ENCODE results near the gene ANKRD29.
"Not testable (repeated sequence)": the region's sequence is repeated elsewhere in the genome, so short reads cannot be mapped to it uniquely, and the experiment has no call there.

The ANKRD29 gene

DNA sequence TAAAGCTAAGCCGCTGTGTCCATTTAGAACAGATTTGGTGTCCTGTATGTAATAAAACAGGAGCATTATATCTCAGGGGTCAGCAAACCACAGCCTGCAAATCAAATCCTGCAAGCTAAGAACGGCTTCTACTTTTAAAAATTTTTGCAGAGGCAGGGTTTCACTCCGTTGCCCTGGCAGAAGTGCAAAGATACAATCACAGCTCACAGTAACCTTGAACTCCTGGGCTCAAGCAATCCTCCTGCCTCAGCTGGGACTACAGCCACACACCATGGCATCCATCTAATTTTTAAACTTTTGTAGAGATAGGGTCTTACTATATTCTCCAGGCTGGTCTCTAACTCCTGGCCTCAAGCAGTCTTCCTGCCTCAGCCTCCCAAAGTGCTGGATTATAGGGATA is 47.8 kb downstream of the ANKRD29 start:
- DNase-seq (ENCODE audit: low spot score): no peak

DNA sequence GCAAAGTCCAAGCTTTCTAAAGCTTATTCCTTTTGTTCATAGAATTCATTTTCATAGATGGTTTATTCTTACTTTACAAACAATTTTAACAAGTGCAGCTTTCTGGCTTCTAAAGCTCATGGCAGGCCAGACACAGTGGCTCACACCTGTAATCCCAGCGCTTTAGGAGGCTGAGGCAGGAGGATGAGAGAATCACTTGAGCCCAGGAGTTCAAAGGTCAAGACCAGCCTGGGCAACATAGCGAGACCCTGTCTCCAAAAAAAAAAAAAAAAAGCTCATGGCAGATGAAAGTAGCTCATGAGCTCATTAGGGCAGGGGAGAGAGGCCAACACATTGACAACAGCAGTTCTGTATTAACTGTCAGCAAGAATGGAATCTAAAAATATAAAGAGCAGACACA is 48.3 kb downstream of the ANKRD29 start:
- DNase-seq (ENCODE audit: low spot score): no peak

DNA sequence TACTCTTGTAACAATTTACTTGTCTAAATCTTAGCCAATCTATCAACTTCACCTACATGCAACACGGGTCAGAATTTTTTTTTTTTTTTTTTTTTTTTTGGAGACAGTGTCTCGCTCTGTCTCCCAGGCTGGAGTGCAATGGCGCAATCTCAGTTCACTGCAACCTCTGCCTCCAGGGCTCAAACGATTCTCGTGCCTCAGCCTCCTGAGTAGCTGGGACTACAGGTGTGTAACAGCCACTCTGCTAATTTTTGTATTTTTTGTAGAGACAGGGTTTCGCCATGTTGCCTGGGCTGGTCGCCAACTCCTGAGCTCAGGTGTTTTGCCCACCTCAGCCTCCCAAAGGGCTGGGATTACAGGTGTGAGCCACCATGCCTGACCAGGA is 49.6 kb downstream of the ANKRD29 start:
- DNase-seq (ENCODE audit: low spot score): not testable (repeated sequence)

DNA sequence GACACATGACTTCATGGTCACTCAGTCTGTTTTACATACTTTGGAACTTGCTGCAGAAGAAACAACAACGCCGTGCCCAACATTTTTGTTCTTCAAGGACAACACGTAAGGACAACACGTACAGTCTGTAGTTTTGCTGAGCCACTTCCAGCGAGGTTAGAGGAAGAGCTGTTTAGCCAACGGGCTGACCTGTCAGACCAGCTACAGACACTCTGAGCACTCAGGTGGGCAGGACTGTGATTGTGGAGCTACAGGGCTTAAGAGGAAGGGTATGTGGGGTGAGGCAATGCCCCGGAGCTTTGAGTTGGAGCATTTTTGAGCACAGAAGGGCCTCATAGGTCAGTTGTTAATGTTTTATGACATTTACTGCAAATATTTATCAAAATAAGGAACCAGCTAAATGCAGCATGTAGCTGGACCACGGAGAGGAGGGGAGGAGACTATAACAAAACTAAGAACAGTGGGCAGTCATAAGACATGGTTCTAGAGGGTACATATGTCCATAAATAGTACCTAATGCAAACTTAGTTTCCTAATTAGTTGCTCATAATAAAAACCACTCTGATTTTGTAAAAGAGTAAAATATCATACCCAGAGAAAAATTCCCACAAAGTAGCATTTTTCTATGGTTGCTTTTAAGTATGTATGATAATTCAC is 50.1 kb downstream of the ANKRD29 start:
- DNase-seq (ENCODE audit: low spot score): no peak

DNA sequence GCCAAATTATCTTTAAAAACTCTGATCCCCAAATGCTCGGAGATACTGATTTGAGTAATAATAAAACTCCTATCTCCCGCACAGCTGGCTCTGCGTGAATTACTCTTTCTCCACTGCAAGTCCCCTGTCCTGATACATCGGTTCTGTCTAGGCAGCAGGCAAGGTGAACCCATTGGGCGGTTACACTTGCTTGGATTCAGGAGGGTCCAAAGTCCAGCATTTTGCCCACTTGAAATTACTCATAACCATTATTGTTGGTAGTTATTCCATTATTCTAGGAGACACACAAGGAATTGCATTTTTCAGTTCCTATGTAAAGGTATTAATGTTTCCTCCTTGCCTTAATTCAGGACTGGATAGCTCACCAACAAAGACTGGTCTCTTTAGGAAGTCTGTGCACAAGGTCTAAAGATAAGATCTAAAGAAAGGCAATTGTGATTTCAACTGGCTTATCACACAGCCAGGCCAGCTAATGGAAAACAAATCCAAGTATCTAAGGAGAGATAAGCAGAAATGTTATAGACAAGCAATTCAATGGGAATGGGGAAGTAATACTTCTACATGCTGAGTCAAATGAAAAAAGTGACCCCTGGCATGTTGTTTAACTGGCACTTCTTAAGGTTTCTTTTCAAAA is 53.2 kb downstream of the ANKRD29 start:
- DNase-seq (ENCODE audit: low spot score): no peak

DNA sequence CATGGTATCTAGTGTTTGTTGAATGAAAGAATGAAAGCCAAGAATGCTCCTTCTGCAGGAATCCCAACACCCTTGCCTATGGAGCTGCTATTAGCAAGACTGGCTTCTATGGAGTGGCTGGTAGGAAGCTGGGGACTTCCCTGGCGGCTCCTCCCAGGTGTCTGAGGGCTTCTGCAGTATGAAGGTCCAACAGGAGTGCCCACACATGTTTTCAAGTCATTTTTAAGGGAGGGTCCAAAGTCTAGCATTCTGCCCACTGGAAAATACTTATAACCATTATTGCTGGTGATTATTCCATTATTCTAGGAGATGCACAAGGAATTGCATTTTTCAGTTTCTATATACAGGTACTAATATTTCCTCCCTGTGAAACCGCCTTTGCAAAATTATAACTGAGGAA is 54.5 kb downstream of the ANKRD29 start:
- no peak for DNase-seq (ENCODE audit: low spot score)

DNA sequence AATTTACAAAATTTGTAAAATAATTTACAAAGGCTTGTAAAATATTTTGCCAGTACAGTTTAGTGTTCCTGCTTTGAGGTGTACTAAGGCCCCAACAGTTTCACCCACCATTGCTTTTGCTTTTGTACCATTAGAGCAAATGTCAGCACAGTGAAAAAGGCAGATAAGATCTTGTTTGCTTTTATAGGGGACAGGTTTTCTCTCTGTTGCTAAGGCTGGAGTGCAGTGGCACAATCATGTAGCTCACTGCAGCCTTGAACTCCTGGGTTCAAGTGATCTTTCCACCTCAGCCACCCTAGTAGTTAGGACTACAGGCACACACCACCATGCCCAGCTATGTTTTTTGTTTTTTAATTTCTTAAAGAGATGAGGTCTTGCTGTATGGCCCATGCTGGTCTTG is 56.8 kb downstream of the ANKRD29 start:
- no peak for DNase-seq (ENCODE audit: low spot score)

DNA sequence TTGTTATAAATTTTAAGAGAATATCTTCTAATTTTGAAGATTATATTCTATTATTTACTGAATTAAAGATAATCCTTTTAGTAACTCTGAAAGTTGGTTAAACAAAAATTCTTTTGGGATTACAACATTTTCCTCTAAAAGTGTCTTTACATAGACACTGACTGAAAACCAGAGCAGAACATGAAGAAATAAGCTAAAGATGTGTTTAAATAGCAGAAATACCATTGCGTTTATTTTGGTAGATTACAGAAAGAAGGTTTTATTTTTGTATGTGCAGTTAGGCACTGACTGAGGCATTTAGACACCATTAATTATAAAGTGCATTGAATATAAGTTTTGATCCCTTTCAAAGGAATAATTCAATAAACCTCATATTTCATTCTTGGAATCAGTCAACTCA is 62.9 kb downstream of the ANKRD29 start:
- no peak for DNase-seq (ENCODE audit: low spot score)

DNA sequence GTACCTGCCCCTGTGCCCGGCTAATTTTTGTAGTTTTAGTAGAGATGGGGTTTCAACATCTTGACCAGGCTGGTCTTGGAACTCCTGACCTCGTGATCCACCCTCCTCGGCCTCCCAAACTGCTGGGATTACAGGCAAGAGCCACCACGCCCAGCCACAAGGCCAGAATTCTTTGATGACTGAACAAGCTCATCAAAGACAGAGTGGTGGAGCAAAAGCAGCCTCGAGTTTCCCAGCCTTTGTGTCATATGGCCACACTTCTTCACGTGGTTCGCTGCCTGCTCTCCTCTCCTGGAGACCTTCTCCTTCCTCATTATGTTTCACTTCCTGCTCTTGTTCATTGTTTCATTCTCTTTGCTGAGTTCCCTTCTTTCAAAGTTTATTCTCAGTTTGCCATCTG is 66.5 kb downstream of the ANKRD29 start:
- no peak for DNase-seq (ENCODE audit: low spot score)

DNA sequence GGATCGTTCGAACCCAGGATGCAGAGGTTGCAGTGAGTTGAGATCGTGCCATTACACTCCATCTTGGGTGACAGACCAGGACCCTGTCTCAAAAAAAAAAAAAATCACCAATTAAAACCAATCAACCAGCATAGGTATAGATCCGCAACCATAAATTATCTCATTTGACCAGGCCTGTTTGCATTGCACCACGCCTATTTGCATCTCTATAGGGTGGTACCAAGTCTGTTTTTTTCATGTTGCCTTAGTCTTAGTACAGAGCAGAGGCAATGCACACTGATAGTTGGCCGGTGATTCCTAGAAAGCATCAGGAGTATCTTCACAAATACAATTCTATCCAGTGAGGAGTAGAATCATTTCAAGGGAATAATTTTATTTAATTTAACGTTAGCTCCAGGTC is 67.1 kb downstream of the ANKRD29 start:
- DNase-seq (ENCODE audit: low spot score): no peak

DNA sequence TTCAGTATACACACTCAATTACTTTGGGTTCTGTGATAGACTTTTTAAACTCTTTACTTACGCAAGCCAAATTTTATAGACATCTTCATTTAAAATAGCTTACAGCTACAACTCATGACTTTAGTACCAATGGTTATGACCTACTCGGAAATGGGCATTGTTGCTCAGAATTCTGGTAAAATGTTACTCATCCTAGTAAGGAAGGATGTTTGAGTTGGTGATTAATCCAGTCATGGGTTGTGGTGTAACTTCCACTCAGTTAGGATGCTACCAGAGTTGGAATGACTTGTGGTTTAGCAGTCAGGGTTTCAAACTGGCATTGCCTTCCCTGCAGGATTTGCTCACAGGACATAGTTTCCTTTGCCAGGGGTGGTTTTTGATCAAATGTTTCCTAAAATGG is 69.0 kb downstream of the ANKRD29 start:
- peak; percentile 88 for DNase-seq (ENCODE audit: low spot score)

DNA sequence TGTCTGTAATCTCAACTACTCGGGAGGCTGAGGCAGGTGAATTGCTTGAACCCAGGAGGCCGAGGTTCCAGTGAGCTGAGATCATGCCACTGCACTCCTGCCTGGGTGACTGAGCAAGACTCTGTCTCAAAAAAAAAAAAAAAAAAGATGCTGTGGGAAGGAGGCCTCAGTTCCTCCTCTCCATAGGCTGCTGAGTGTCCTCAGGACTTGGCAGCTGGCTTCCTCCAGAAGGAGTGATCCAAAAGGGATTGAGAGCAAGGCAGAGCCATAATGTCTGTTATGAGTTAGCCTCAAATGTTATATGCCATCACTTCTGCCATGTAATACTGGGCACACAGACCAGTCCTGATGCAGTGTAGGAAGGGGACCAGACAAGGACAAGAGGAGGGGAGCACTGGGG is 69.8 kb downstream of the ANKRD29 start:
- DNase-seq (ENCODE audit: low spot score): no peak

DNA sequence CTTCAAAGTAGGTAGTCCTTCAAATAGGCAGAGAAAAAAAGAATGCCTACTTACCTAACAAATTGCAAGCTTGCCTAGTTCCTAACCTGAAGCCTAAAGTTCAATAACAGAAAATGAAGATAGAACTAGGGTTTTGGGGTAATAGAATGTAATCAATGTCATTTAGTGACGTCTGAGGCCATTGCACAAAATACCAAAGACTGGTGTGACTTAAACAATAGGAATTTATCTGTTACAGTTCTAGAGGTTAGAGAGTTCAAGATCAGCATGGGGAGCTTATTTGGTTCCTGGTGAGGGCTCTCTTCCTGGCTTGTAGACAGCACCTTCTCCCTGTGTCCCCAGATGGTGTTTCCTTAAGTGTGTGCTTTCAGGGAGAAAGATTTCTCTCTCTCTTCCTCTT is 71.7 kb downstream of the ANKRD29 start:
- peak; percentile 25 for DNase-seq (ENCODE audit: low spot score)

DNA sequence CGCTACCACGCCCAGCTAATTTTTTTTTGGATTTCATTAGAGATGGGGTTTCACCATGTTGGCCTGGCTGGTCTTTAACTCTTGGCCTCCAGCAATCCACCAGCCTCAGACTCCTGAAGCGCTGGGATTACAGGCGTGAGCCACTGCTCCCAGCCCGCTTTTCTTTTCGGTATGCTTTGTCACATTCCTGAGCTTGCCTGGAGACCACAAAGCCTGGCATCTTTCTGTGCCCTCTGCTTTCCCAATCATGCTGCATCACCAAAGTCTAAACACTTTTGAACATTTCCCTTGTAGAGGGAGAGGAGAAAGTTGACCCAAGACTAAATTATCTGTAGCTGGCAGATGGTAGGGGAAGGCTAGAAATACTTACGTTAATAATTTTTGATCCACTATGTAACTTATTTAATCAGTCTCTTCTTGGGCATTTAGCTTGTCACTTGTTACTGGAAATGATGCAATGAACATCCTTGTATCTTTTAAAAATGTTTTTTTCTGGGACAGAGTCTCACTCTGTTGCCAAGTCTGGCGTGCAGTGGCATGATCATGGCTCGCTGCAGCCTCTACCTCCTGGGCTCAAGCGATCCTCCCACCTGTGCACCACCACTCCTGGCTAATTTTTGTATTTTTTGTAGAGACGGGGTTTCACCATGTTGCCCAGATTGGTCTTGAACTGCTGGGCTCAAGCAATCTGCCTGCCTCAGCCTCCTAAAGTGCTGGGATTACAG is 73.7 kb downstream of the ANKRD29 start:
- no peak for DNase-seq (ENCODE audit: low spot score)

DNA sequence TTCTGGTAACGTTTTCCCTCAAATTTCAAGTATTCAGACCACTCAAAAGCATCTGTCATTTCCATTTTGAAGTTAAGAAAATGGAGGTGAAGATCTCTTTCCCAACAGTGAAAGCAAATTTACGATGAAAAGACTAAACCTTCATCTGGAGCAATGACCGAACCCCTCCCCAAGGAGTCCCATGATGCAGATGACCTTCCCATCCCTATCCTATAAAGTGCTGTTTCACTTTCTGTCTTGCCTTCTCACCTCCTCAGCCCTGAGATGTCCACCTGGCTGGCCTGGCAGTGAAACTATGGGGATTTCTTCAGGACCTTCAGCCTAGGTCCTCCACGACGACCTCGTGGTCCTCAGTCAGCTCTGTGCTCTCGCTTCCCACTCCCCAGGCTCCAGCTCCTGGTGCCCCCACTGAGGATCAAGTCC is 75.5 kb downstream of the ANKRD29 start:
- DNase-seq (ENCODE audit: low spot score): no peak

DNA sequence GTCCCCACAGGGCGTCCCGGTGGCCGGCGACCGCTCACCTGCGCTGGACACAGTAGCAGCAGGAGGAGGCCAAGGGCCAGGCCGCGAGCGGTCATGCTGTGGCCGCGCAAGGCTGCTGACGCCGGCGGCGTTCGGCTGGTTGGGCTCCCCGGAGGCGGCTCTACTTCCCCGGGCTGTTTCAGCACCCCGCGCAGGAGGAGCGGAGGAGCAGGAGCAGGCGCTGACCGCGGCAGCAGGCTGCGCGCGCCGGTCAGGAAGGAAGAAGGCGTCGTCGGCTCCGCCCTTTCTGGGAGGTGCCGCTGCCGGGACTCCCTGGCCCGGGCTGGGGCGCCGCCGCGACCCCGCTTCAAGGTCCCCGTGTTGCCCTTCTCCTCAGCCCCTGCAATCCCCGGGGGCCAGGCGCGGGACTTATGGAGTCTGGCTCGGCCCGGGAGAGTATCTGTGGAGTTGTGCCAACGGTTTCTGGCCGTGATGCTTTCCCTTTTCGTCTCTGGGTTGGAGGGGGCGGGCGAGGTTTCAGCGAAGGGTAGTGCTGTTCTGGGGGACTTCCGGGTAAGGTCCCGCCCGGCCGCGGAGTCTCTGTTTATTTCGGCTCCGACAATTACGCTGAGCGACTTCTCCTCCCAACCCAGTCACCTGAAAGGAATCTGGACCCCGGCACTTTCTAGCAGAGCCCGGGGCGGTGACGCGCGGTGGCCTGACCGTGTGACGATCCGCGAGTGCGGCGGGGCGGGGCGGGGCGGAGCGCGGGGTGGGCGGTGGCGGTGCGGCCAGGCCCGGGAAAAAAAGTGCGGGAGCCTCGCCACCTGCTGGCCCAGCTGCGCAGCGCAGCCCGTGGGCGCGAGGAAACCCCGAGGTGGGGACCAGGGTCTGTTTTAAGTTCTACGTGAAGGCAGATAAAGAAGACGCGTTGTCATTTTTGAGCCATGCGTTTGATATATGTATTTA is 76.2 kb downstream of the ANKRD29 start, which contains the start of gene NPC1:
Gene NPC1, minus strand, starts transcription at position 258 of the 948 bp plus-strand sequence. Its CDS starts 163 bp downstream, at position 95.
- peak; percentile 93 for DNase-seq (ENCODE audit: low spot score)

DNA sequence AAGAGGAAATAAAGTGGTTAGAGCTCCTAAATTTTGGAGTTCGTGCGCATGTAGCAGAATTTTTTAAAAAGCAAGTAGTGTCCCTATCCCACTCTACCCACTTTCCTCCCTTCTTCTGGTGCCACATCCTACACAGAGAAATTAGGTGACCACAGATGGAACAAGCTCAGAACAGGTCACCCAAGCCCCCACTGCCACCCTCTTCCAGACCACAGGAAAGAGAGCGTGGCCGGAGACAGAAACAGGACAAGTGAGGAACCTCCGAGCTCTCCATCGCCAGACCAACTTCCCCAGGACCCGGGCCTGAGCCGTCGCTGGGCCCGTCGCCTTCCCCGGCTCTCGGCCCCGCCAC is 76.8 kb downstream of the ANKRD29 start:
- DNase-seq (ENCODE audit: low spot score): no peak

DNA sequence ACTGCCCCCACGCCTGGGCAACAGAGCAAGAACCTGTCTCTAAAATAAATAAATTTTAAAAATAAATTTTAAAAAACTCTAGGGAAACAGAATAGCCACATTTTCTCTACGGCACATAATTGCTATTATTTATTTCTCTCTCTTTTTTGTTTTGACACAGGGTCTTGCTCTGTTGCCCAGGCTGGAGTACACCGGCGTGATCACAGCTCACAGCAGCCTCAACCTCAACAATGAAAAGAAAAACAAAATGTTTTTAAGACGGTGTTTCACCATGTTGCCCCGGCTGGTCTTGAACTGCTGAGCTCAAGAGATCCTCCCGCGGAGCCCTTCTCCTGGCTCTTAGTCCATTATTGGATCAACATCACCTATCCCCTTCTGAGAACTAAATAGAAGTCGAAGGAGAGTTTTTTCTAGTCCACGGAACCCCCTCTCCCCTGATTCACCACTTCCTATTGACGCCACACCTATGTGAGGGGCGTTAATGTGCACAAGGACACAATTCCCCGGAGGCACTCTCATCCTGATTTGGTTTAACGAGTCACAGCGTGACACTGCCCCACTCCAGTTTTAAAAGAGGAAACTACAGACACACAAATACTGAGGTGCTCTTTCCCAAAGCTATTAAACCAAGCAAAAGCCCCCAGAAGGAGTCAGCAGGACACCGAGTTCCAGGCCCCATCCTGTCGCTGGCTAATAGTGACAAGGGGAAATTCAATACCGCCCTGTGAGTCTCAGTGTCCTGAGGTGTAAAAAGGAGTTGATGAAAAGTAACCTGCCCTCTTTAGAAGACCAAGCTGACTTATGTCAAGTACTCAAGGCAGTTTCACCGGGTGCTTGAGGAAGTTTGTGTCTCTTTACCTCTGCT is 77.5 kb downstream of the ANKRD29 start:
- peak; percentile 11 for DNase-seq (ENCODE audit: low spot score)

DNA sequence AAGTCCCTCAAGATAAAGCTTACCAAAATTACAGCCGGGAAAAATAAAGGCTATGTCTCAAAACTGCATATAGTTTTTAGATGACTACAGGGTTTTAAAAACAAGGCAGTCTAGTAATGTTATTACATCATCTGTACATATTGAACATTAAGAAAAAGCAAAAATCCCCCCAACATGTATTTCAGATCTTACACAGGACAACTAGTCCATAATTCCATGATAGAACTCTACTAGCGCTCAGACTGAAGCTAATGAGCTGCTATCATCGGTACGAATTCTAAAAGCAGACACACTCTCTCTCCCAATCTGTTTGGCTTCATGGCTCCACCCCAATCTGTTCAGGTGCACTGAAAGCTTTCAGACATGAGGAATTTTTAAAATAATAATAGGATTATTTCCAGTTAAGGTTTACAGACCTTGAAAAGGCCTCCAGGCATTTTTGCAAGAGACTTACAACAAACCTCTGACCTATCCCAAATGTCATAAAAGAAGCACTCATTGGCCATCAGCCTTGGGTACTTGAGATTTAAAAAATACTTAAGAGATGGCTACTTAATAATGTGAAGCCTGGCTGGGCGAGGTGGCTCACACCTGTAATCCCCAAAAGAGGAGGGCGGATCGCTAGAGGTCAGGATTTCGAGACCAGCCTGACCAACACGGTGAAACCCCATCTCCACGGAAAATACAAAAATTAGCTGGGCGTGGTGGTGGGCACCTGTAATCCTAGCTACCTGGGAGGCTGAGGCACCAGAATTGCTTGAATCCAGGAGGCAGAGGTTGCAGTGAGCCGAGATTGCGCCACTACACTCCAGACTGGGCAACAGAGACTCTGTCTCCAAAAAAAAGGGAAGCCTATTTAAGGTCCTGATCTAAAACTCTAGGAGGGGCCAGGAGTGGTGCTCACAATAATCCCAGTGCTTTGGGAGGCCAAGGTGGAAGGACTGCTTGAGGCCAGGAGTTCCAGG is 78.4 kb downstream of the ANKRD29 start:
- no peak for DNase-seq (ENCODE audit: low spot score)
